Fibroblast of pulmonary artery (primary cell): ENCODE results near the gene PPP1R37.

Experiments used
- DNase-seq: peaks from one replicate; pipeline ENCODE4 v3.0.0-alpha.2; 2010; ENCODE audit warnings: low read depth
- H3K4me3 ChIP-seq: replicated peaks from 2 replicates; pipeline ENCODE4 v1.5.1; 2011; ENCODE audit warnings: low read depth, mild to moderate bottlenecking, control low read depth, low read length, moderate library complexity
- TF ChIP-seq, protein P1 (sequence below): IDR thresholded peaks from 2 replicates; pipeline ENCODE4 v1.5.1; 2011; ENCODE audit warnings: mild to moderate bottlenecking, control low read depth, low read length, inconsistent platforms; ENCODE audit errors: missing control alignments

PPP1R37 gene

DNA sequence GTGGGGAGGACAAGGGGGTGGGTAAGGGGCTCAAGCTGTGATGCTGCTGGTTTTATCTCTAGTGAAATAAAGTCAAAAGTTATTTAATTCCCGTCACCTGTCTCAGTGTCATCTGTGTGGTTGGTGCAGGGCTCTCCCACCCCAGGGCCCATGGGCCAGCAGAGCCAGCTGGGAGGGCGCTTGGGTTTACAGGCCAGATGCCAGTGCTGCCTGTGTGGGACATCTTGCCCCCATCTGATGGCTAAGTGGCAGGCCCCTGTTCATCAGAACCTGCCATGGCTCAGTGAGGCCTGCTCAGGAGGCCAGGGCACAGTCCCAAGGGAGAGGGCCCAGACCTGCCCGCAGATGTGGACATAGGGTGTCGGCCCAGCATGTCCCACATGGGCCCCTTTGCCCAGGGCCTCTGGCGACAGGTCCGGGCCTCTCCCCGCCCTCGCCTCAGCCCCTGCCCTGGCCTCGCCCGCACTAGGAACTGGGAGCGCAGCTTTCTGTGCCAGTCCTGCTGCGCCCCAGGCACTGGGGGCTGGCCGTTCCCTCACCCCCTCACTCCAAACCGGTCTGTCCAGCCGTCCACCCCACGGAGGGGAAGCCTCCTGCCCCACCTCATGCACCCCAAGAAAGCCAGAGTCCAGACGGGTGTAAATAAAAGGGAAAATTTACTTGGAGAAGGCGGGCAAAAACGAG is 22.0 kb upstream of the PPP1R37 start:
- no peak overlapping the region for H3K4me3 ChIP-seq
- TF ChIP-seq, protein P1, sequence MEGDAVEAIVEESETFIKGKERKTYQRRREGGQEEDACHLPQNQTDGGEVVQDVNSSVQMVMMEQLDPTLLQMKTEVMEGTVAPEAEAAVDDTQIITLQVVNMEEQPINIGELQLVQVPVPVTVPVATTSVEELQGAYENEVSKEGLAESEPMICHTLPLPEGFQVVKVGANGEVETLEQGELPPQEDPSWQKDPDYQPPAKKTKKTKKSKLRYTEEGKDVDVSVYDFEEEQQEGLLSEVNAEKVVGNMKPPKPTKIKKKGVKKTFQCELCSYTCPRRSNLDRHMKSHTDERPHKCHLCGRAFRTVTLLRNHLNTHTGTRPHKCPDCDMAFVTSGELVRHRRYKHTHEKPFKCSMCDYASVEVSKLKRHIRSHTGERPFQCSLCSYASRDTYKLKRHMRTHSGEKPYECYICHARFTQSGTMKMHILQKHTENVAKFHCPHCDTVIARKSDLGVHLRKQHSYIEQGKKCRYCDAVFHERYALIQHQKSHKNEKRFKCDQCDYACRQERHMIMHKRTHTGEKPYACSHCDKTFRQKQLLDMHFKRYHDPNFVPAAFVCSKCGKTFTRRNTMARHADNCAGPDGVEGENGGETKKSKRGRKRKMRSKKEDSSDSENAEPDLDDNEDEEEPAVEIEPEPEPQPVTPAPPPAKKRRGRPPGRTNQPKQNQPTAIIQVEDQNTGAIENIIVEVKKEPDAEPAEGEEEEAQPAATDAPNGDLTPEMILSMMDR: no peak
- DNase-seq: no peak

DNA sequence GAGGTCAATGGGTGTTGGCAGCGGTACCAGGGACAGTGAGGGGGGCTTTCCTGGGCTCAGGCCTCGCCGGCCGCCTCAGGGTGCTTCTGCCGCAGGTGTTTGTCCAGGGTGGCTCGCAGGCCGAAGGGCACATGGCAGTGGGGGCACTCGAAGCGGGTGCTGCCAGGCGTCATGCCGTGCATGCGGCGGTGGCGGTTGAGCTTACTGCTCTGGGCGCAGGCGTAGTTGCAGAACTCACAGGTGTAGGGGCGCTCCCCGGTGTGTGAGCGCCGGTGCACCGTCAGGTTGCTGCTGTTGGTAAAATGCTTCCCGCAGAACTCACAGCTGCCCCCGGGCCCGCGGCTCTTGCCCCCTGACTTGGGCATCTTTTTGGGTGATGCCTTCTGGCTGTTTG is 21.4 kb upstream of the PPP1R37 start:
- no peak for DNase-seq
- H3K4me3 ChIP-seq: no peak overlapping the region
- TF ChIP-seq, protein P1: no peak

DNA sequence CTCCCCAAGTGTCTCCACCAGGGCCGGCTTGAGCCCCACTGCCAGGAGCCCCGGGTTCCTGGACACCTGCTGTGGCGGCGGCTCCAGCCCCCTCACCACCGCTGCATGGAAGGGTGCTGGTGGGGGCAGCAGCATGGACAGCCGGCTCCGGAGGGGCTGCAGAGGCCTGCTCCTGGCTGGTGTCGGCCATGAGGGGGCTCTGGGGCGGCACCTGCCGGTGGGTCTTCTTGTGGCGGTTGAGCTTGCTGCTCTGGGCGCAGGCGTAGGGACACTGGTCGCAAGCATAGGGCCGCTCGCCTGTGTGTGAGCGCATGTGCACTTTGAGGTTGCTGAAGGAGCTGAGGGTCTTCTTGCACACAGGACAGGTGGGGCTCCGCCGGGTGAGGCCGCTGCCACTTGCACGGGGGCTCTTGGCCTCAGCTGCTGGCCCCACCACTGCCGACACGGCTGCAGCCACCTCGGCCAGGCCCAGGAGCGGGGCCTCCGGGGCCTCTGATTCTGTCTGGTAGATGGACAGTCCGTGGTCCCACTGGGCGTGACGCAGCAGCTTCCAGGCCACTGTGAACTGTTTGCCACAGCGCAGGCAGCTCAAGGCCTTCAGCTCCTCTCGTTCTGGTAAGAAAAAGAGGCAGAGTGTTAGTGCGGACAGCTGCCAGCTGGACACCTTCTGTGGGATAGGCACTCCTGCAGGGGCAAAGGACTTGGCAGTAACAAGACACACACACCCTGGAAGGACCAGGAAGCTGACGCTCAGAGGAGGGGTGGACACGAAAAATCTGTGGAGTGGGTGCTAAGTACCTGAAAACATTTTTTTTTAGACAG is 20.8 kb upstream of the PPP1R37 start:
- no peak overlapping the region for H3K4me3 ChIP-seq

DNA sequence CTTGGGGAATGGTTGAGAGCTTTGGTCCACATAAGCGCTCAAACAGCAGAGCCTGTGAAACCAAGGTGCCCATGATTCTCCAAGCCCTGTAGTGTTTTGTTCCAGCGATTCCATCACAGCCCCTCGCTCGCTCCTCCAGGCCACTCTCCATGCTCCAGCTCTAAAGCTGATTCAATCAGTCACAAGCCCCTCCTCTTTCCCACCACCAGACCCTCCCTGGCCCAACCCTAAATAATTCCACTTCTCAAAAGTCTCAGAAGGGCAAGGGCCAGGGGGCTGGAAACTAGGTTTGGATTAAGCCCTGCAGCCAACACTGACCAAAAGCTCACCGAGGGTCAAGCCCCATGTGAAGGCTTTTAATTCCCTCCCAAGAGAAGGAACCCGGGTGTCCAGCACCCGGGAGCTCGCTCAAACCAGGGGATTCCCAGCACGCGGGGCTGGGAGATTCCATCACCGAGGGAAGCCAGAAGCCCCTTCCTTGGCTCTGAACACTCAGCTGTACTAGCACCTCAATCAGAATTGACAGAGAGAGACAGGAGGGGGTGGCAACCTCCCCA is 18.2 kb upstream of the PPP1R37 start:
- TF ChIP-seq, protein P1: no peak
- H3K4me3 ChIP-seq: no peak overlapping the region
- DNase-seq: no peak

More for the DNA sequence above, 20.8 kb upstream of the PPP1R37 start:
- DNase-seq: no peak
- TF ChIP-seq, protein P1: no peak

DNA sequence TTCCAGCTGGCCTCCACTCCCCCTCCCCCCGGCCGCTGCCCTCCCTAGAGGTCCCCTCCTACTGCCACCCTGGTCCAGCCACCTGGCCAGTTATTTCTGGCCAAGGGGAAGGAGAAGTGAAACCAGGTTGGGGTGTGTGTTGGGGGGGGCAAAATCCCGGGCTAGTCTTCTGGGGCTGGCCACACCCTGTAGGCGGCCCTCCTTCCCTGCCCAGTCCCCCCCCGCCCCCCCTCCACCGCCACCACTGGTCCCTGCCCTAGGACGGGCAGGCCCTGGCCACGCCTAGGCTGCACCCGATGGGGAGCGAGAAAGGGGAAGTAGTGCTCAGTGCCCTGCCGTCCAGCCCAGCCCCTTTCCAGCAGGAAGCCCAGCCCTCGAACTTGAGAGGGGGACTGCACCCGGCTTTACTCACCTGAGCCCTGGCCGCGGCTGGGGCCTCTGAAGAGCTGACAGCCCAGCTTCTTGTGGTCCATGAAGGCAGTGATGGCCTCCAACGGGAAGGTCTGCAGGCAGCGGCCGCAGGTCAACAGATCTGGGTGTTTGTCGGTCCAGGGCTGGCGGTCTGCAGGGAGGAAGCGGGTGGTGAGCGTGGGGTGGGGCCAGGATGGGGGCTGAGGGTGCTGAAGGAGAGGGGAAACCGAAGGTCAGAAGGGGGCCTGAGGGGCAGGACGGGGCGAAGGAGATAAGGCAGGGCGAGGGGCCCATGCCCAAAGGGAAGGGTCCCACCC is 17.5 kb upstream of the PPP1R37 start:
- TF ChIP-seq, protein P1: no peak

DNA sequence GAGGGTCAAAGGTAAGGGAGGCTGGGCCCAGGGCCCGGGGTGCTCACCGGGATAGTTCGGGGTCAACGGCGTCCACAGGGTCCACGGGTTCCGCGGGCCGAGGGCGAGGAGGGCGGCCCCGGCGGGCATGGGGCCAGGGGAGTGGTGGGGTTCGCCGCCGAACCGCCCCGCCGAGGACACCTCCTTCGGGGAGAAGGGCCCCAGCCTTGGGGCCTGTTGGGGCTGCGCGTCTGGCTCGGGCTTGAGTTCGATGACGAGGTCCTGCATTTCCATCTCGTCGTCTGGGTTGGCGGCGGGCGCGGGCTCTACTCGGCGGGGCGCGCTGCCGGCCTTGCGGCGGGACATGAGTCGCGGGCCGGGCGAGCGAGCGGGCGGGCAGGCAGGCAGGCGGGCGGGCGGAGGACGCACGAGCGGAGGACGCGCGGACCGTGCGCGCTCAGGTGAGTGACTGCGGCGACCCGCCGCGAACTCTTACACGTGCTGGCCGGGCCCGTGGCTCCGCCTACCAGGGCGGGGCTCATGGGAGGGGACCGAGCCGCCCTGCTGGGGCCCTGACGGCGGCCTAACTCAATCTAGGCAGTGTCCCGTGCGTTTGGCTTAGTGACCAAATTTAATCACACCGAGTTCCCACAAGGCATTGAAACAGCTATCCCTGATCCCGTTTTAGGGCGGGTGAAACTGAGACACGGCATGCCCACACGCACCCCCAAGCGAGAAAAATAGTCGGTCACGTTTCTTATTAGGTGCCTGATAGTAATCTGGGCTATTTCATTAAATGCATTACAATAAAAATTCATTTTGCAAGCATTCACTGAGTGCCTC is 16.7 kb upstream of the PPP1R37 start, which contains the start of gene ZNF296:
Gene ZNF296, minus strand, starts transcription at position 450 of the 822 bp plus-strand sequence. Its CDS starts 105 bp downstream, at position 345.
- H3K4me3 ChIP-seq: peak within 1 kb of the TSS; percentile 48
- TF ChIP-seq, protein P1: no peak
- peak; percentile 27 for DNase-seq

More for the DNA sequence above, 17.5 kb upstream of the PPP1R37 start:
- no peak for DNase-seq
- H3K4me3 ChIP-seq: peak overlapping the region; percentile 48
